Osteocyte (in vitro differentiated cells): ENCODE data around the gene PCSK6. TPM values are rescaled to one million over a fixed set of nuclear protein-coding genes. Genes with fewer than 3 reads are reported as not detected.

Experiments used
- DNase-seq: peaks from one replicate; pipeline ENCODE4 v3.0.0; 2021; ENCODE audit warnings: mixed read lengths; ENCODE audit not compliant: unreplicated experiment; ENCODE audit errors: extremely low spot score
- H3K27ac Mint-ChIP-seq: one replicate; pipeline ENCODE4 v1.8.0; 2021; ENCODE audit warnings: mild to moderate bottlenecking, mixed read lengths; ENCODE audit not compliant: unreplicated experiment
- H3K27me3 Mint-ChIP-seq: one replicate; pipeline ENCODE4 v1.8.0; 2021; ENCODE audit warnings: mixed read lengths; ENCODE audit not compliant: unreplicated experiment
- H3K36me3 Mint-ChIP-seq: one replicate; pipeline ENCODE4 v1.8.0; 2021; ENCODE audit warnings: mixed read lengths; ENCODE audit not compliant: unreplicated experiment
- H3K4me1 Mint-ChIP-seq: one replicate; pipeline ENCODE4 v1.8.0; 2021; ENCODE audit warnings: mixed read lengths; ENCODE audit not compliant: unreplicated experiment
- H3K4me3 Mint-ChIP-seq: one replicate; pipeline ENCODE4 v1.8.0; 2021; ENCODE audit warnings: mild to moderate bottlenecking, moderate library complexity, mixed read lengths; ENCODE audit not compliant: unreplicated experiment
- H3K9me3 Mint-ChIP-seq: one replicate; pipeline ENCODE4 v1.8.0; 2021; ENCODE audit warnings: mixed read lengths; ENCODE audit not compliant: unreplicated experiment
- total RNA-seq: library from RNA; stranded (reverse); gene quantifications from 2 replicates; pipeline ENCODE4 v1.2.1, GENCODE V29; 2021
- TF ChIP-seq, protein P1 (sequence below): fragments of 200-600 bp; sonication (generic); IDR thresholded peaks from 2 replicates; pipeline ENCODE4 v1.5.0; 2021; ENCODE audit warnings: antibody characterized with exemption, mild to moderate bottlenecking, moderate library complexity

PCSK6 gene
- total RNA-seq, 1 donor from 2014 or later, result 0.43 TPM

DNA sequence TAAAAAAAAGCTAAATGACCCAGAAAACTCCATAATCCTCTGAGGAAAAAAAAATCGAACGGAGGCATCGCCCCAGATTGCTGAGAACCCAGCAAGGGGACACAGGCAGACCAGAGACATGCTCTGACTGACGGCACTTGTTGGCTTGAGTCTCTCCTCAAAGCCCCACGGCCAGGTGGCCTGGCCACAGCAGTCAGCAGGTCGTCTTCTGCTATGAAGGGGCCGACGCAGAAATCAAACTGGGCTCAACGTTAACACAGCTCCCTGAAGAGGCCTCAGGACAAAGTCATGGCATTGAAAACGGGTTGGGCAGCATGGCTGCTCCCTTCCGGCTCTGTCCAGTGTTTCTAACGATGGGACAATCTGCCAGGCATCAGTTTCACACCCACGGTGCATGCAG is 17.5 kb downstream of the PCSK6 start:
- H3K4me1 Mint-ChIP-seq, result no peaks in the 10 kb centered on the region
- no peak for DNase-seq
- no peak overlapping the region for H3K27ac Mint-ChIP-seq
- no peaks in the 10 kb centered on the region for H3K36me3 Mint-ChIP-seq
- no peak overlapping the region for H3K4me3 Mint-ChIP-seq
- no peaks in the 10 kb centered on the region for H3K9me3 Mint-ChIP-seq
- H3K27me3 Mint-ChIP-seq, result peaks cover 42% of the 10 kb centered on the region
- TF ChIP-seq, protein P1, sequence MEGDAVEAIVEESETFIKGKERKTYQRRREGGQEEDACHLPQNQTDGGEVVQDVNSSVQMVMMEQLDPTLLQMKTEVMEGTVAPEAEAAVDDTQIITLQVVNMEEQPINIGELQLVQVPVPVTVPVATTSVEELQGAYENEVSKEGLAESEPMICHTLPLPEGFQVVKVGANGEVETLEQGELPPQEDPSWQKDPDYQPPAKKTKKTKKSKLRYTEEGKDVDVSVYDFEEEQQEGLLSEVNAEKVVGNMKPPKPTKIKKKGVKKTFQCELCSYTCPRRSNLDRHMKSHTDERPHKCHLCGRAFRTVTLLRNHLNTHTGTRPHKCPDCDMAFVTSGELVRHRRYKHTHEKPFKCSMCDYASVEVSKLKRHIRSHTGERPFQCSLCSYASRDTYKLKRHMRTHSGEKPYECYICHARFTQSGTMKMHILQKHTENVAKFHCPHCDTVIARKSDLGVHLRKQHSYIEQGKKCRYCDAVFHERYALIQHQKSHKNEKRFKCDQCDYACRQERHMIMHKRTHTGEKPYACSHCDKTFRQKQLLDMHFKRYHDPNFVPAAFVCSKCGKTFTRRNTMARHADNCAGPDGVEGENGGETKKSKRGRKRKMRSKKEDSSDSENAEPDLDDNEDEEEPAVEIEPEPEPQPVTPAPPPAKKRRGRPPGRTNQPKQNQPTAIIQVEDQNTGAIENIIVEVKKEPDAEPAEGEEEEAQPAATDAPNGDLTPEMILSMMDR, result no peak

DNA sequence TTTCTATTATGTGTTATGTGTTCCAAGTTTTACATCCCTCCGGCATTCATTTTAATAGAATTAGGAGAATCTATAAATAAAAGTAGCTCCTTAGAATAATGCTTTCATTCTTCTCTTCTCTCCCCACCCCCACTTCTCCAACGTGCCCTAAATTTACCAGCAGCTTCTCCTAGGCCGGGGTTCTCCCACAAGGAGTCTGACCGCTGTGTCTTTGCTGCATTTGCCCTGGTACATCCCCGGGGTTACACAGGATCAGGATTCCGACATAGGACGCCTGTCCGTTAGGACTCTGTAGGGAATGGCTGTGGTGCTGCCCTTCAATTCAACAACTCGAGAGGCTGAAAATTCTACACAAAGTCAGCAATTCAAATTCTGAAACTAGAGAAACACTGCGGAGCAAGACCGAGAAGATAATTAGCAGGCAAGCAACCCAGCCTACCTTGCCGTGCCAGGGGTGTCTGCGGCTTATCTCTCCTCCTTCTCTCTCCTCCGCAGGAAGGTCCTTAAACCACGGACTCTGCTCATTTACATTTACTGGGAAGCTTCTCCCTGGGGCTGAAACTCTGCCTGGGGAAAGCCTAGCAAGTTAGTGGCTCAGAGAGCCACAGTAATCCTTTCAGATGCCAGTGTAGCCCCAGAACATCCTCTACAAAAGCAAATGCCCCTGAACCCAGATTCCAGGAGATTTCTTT is 18.8 kb downstream of the PCSK6 start:
- Mint-ChIP-seq H3K36me3 (no peaks in the 10 kb centered on the region), H3K4me3 (no peak overlapping the region), H3K9me3 (peaks cover 4% of the 10 kb centered on the region), H3K4me1 (no peaks in the 10 kb centered on the region), H3K27ac (no peak overlapping the region), H3K27me3 (peaks cover 46% of the 10 kb centered on the region)
- TF ChIP-seq, protein P1, result no peak
- DNase-seq, result no peak

DNA sequence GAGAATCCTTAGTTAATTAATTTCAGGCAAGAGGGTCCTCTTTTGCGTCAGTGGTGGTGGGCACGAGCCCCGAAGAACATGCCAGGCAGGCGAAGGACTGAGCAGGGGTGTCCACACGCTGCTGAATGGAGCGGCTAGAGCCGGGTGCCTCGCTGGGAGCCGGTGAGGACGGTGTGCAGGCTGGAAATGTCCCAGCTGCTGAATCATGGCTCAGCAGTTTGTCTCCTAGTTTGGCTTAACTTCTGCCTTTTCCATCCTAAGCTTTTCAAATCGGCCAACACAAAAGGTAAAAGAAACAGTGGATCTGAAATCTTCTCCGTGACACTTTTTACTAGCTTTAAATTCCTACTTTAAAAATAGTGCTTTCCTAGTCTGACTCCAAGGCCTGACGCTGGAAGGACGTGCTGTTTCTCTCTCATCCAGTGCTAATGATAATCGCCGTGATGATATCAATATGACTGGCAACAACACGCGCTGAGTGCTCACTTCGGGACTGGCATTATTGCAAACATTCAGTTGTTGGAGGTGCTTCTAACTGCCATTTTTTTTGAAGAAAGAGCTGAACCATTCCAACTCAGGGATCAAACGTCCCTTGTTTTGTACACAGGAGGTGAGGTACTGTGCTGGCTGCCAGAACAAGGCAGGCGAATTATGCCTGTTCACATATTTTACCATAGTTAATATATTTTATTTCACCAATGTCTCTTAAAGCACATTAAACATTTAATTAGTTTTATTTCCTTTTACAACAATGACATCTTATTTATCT is 19.8 kb downstream of the PCSK6 start:
- H3K4me3 Mint-ChIP-seq, result no peak overlapping the region
- H3K27ac Mint-ChIP-seq, result no peak overlapping the region
- H3K4me1 Mint-ChIP-seq, result no peaks in the 10 kb centered on the region
- TF ChIP-seq, protein P1, result no peak
- no peak for DNase-seq
- peaks cover 7% of the 10 kb centered on the region for H3K9me3 Mint-ChIP-seq
- H3K27me3 Mint-ChIP-seq, result peaks cover 41% of the 10 kb centered on the region
- no peaks in the 10 kb centered on the region for H3K36me3 Mint-ChIP-seq

DNA sequence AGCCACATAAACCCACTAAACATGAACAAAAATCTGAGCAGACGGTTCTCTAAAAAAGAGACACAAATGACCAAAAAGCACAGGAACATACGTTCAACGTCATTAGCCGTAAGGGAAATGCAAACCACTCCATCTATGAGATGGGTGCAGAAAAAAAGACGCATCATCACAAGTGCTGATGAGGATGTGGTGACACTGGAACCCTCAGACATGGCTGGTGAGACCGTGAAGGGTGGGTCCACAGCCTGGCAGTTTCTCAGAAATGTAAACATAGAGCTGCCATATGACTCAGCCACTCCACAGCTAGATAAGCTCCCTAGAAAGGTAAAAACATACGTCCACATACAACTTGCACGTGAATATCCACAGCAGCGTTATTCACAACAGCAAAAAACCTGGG is 23.3 kb downstream of the PCSK6 start:
- Mint-ChIP-seq H3K27ac (no peak overlapping the region), H3K27me3 (peaks cover 33% of the 10 kb centered on the region)
- TF ChIP-seq, protein P1, result no peak

DNA sequence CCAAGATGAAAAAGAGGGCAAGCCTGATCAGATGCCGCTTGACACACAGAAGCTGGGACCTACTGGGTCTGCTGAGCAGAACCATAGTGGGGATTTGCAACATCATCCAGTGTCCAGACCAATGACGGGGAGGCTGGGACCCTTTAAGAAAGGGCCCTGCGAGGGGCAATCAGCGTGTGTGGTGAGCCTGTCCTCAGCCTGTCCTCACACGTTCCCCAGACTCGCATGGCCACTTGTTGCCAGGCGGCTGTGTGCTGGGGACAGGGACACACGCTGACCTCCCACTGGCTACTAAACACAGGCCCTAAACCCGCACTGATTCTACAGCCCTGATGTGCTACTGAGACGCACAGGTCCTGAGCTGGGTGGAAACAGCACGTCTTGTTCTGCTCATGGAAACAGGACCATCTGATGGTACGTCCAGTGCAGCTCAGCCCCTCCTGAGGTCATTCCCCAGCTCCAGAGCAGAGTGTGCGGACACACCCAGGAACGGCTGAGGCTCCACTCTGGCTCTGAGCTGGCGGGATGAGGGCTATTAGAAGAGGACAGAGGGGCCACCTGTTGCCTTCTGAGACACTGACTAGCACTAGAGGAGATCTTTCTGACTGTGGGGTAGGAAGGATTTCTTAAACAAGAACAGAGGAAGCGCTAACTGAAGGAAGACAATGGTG is 24.4 kb downstream of the PCSK6 start:
- H3K4me1 Mint-ChIP-seq, result no peaks in the 10 kb centered on the region
- TF ChIP-seq, protein P1, result no peak
- DNase-seq, result no peak
- peaks cover 7% of the 10 kb centered on the region for H3K9me3 Mint-ChIP-seq
- H3K27me3 Mint-ChIP-seq, result peaks cover 23% of the 10 kb centered on the region
- H3K4me3 Mint-ChIP-seq, result no peak overlapping the region
- no peaks in the 10 kb centered on the region for H3K36me3 Mint-ChIP-seq
- no peak overlapping the region for H3K27ac Mint-ChIP-seq

More for the DNA sequence above, 23.3 kb downstream of the PCSK6 start:
- DNase-seq, result no peak
- no peak overlapping the region for H3K4me3 Mint-ChIP-seq
- peaks cover 7% of the 10 kb centered on the region for H3K9me3 Mint-ChIP-seq
- no peaks in the 10 kb centered on the region for H3K36me3 Mint-ChIP-seq
- H3K4me1 Mint-ChIP-seq, result no peaks in the 10 kb centered on the region
